ENCODE measurements around the gene DPP6.

- TF ChIP-seq EP300 (IDR thresholded peaks at IDR 0.05) (no peak), POLR2A (IDR thresholded peaks at IDR 0.05) (no peak)
These were observed 592.2 kb downstream of the DPP6 start for GRCh38 chr7:154644366-154644765.

Data from ovary (tissue), 1 donor.